Mucosa of descending colon (tissue), 3 donors: ENCODE measurements around the gene SIRPB1. TPM values are rescaled to one million over a fixed set of nuclear protein-coding genes. Genes with fewer than 3 reads are reported as not detected.

Source experiments
- ATAC-seq: fragments of 200-7000 bp; cut with Tn5 transposase; one replicate; pipeline ENCODE4 v1.9.1; 2020; ENCODE audit warnings: mild to moderate bottlenecking, moderate library complexity
- DNase-seq, 3 donors: peaks; one replicate each; pipeline ENCODE4 v3.0.0-alpha.2; 2020
- H3K36me3 ChIP-seq: fragments of 200-600 bp; one replicate; pipeline ENCODE4 v1.8.0; 2021; ENCODE audit warnings: low read depth, mild to moderate bottlenecking
- H3K4me1 ChIP-seq: fragments of 200-600 bp; one replicate; pipeline ENCODE4 v1.8.0; 2021; ENCODE audit warnings: low read depth, mild to moderate bottlenecking
- H3K4me3 ChIP-seq: fragments of 200-600 bp; one replicate; pipeline ENCODE4 v1.8.0; 2021; ENCODE audit warnings: mild to moderate bottlenecking
- H3K9me3 ChIP-seq: fragments of 200-600 bp; one replicate; pipeline ENCODE4 v1.8.0; 2021; ENCODE audit warnings: mild to moderate bottlenecking
- intact Hi-C, 2 donors: fragments of 100-400 bp; cut with DNase I in 1 of 2; cut with micrococcal nuclease in 1 of 2; formaldehyde crosslinking; loops; one replicate each; pipeline versions ENCODE4 v1.11.0 to v1.11.1; 2022; cut with DNase I, micrococcal nuclease
- total RNA-seq, 3 donors: library from RNA; stranded (reverse); fragmentation: NEBNext Ultra II Directional in 2 of 3; extraction: Animal tissue kit (Norgen Biotek cat#: 25700) in 2 of 3; gene quantifications; one replicate each; pipeline versions ENCODE4 v1.2.1 to v1.2.4, GENCODE V29; 2021 to 2023
- TF ChIP-seq, protein P1 (sequence below): fragments of 200-600 bp; IDR thresholded peaks from one replicate; pipeline ENCODE4 v1.8.0; 2022; ENCODE audit warnings: antibody characterized with exemption, mild to moderate bottlenecking
- donor health status: DM: no; HTN: no; CAD: no; lungs with moderate emphysema.
- donor health status: DM: no; HTN: no; CAD: no.
- donor health status: DM: no; HTN: yes; CAD: no.

SIRPB1 gene
- total RNA-seq, 3 donors from 2014 or later, result 6.0 to 8.3 TPM; not detected in 1

DNA sequence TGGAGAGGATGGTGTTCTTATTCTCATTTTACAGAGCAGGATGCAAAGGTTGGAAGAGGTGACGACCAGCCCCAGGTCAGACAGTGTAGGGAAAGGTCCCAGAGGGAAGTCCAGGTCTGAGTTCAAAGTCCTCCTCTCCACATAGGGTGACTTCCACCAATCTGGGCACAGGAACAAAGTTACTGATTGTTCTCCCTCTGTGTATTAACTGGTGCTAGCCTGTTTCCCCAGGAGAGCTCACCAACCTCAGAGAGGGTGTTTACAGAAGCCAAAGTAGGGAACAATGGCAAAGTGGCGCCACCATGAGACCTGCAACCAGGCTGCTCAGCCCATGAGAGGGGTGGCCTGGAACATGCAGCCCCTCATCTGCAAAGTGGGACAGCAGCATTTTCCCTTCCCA lies 16.8 kb upstream of the SIRPB1 start:
- H3K4me3 ChIP-seq, result no peak overlapping the region
- ATAC-seq (peak; percentile 23), DNase-seq (no peak)
- no peaks in the 10 kb centered on the region for H3K4me1 ChIP-seq
- peaks cover 5% of the 10 kb centered on the region for H3K9me3 ChIP-seq
- intact Hi-C loops, result no loop called here
- TF ChIP-seq, protein P1, sequence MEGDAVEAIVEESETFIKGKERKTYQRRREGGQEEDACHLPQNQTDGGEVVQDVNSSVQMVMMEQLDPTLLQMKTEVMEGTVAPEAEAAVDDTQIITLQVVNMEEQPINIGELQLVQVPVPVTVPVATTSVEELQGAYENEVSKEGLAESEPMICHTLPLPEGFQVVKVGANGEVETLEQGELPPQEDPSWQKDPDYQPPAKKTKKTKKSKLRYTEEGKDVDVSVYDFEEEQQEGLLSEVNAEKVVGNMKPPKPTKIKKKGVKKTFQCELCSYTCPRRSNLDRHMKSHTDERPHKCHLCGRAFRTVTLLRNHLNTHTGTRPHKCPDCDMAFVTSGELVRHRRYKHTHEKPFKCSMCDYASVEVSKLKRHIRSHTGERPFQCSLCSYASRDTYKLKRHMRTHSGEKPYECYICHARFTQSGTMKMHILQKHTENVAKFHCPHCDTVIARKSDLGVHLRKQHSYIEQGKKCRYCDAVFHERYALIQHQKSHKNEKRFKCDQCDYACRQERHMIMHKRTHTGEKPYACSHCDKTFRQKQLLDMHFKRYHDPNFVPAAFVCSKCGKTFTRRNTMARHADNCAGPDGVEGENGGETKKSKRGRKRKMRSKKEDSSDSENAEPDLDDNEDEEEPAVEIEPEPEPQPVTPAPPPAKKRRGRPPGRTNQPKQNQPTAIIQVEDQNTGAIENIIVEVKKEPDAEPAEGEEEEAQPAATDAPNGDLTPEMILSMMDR, result no peak
- H3K36me3 ChIP-seq, result no peaks in the 10 kb centered on the region

DNA sequence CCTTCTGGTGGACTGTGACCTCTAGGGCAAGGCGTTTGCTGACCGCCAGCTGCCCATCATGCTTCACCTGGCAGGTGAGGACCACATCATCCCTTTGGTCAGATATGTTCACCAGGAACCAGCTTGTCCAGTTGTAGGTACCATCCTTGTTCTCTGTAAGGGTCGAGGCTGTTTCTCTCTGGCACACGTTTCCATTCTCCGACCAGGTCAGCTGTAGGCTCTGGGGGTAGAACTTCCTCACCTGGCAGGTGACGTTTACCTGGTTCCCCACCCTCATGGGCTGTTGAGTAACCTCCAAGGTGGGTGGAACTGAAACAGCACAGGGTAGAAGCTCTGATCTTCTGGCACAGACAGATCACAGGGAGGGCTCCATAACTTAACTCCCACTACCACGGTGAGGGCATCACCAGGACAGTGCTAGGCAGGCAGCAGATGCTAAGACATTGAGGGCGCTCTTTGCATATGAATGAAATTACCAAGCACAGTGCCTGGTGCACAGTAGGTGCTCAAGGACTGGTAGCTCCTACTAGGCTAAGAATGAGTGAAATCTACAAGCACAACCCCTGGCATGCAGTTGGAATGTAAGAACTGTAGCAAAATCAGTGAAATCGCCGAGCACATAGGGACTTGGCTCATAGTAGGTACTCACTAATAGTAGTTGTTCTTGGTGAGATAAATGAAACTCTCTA lies 15.6 kb upstream of the SIRPB1 start:
- peaks cover 5% of the 10 kb centered on the region for H3K9me3 ChIP-seq
- H3K4me3 ChIP-seq, result no peak overlapping the region
- intact Hi-C loops, result no loop called here
- TF ChIP-seq, protein P1, result no peak
- no peaks in the 10 kb centered on the region for H3K36me3 ChIP-seq
- H3K4me1 ChIP-seq, result no peaks in the 10 kb centered on the region
- ATAC-seq (no peak), DNase-seq (no peak)

DNA sequence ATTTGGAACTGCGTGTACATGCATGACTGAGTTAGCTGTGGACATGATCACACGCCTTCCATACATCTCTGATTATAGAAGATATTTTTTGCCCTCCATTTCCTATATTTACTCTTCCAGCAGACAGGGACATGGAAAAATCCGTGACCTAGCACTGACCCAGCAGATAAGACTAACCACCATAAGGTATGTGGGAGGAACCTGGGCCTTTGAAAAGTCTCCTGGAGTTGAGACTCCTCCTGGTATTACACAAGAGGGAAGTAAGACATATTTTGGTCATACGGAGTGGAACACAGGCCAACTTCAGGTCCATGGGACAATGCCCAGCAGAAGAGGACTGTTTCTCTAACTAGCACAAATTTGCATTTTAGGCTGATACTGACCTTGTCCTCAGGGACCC lies 13.7 kb upstream of the SIRPB1 start:
- H3K9me3 ChIP-seq, result no peaks in the 10 kb centered on the region
- no peak overlapping the region for H3K4me3 ChIP-seq
- no peak for DNase-seq
- intact Hi-C loops, result no loop called here
- TF ChIP-seq, protein P1, result no peak
- ATAC-seq, result no peak
- H3K4me1 ChIP-seq, result no peaks in the 10 kb centered on the region
- no peaks in the 10 kb centered on the region for H3K36me3 ChIP-seq

DNA sequence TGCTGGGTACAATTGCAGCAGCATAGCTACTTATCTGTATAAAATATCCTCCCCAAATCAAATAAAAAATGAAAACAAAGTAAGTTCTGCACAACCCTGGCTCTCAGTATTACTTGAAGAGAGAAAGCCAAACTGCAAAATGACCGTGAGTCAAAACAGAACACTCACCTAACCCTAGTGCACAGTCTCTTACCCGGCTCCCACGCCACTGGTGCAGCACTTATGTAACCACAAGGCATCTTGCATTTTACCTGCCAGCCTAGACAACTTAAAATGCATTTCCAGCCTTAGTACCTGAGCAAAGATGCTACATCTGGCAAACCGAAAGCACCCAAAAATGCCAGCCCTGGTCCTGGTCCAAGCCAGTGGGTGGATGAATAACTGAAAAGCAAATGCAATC lies 12.4 kb upstream of the SIRPB1 start:
- Histone ChIP-seq H3K9me3 (no peaks in the 10 kb centered on the region), H3K36me3 (no peaks in the 10 kb centered on the region)
- intact Hi-C loops, result no loop called here

DNA sequence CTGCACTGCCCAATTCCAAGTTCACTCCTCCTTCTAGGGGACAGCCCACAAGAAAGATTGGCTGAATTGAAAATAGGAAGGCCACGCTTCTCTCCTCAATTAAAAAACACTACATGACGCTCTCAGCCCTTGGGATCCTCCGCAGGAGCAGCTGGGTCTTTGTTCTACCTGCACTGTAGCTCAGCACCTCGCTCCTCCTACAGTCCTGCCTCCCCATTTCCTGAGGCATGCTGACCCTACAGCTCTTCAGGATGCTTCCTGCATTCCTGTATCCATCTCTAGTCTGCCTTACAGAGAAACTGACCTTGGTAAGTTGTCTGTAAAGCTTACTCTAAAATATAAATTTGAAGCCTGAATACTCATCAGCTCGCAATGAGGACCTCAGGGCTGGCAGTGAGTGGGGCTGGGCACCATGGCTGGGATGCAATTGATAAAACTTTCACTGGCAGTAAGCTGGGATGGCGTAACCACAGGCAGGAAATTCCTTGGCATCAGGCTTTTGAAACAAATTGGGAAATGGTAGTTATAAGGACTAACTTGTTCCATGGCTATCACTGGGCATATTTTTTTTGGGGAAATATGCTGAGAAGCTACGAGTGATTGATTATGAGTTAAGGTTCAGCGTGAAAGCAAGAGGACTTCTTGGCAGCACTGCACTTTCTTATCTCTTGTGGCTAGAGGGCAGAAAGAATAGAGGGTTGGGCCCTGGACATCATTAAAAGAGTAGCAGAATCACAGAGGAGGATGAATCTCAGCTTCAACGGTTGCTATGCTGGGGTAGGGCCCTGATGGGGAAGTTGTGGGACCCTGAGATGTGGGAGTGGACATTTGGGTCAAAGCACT lies 11.7 kb upstream of the SIRPB1 start:
- TF ChIP-seq, protein P1, result no peak
- no peak for ATAC-seq
- intact Hi-C loops, result no loop called here
- Histone ChIP-seq H3K9me3 (no peaks in the 10 kb centered on the region), H3K4me3 (no peak overlapping the region), H3K36me3 (no peaks in the 10 kb centered on the region), H3K4me1 (no peaks in the 10 kb centered on the region)
- DNase-seq, result no peak

More for the DNA sequence above, 12.4 kb upstream of the SIRPB1 start:
- Histone ChIP-seq H3K4me1 (no peaks in the 10 kb centered on the region), H3K4me3 (no peak overlapping the region)
- DNase-seq, result no peak
- TF ChIP-seq, protein P1, result no peak
- ATAC-seq, result no peak
